GM19099 (cell line): Measurements from ENCODE around the gene PTPN6.
A peak's percentile ranks its signal among the peaks of the same experiment; 100 is the strongest.

Source experiments
- POLR2A ChIP-seq: IDR thresholded peaks from 3 replicates; pipeline ENCODE4 v1.6.1; 2011; ENCODE audit warnings: low read depth; ENCODE audit not compliant: insufficient read length; ENCODE audit errors: extremely low read depth

PTPN6 gene

GRCh38 chr12:6956021-6956727, 5.0 kb downstream of the PTPN6 start:
- TF ChIP-seq POLR2A, result peak; percentile 22

DNA sequence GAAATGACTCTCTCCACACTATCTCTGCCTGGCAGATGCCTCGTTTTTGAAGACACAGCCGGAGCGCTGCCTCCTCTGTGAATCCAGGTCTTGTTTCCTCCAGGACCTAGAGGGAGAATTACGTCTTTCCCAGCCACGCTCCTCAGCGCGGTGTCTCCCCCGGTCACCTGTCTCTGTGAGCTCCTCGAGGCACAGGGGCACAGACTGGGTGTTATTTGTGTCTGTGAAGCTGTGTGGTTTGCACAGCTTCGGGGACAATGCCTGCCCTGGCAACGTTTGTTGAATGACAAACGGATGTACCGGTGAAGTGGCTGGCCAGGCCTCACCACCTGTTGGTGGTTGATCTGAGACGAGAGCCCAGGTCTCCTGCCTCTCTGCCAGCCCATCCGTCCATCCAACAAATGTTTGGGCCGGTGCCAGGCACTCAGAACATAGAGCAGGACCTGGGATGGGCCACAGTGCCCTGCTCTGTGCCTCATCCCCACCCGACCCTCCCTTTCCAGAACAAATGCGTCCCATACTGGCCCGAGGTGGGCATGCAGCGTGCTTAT, 6.1 kb downstream of the PTPN6 start:
- no peak for TF ChIP-seq POLR2A

DNA sequence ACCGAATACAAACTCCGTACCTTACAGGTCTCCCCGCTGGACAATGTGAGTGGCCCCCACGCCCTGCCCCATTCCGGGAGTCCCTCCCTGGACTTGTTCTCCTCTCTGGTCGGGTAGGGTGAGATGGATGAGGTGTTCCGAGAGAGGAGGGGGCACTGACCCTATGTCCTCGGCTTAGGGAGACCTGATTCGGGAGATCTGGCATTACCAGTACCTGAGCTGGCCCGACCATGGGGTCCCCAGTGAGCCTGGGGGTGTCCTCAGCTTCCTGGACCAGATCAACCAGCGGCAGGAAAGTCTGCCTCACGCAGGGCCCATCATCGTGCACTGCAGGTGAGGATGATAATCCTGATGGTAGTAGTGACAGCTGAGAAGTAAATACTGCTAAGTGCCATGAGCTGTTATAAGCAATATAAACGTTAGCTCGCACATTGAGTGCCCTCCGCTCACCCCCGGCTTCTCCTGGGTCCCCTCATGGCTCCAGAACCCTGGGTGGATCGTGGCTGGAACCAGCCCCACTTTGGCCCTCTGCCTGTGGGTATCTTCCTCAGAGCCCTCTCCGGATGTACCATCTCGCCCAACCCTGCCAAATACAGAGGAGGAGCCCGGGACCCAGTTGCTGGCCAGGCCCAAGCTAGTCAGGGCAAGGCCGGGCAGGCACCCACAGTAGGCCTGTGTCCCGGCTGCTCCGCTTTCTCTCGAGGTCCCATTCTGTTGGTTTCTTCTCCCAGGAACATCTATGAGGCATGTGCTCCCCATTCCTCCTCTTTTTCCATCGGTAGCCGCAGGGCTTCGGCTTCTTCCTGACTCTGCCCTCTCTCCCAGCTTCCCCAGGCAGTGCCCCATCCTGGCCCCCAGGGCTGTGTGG, 6.8 kb downstream of the PTPN6 start:
- no peak for TF ChIP-seq POLR2A

DNA sequence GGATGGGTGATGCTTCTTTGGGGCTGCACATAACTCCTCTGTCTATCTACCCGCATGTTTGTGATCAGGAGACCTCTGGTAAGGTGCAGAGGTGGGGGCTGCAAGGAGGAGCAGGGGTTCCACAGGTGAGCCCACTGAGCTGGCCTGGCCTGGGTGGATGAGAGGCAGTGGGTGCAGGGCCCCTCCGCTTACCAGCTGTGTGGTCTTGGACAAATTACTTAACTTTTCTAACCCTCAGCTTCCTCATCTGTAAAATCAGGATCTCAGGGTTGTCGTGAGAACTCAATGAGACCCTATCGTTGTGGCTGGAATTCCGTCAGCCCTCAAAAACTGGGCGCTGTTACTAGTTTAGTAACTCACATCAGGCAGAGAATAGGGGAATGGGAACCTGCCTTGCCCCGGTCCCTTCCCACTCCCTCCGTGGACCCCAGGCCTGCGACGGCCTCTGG, 7.5 kb downstream of the PTPN6 start:
- TF ChIP-seq POLR2A, result no peak

DNA sequence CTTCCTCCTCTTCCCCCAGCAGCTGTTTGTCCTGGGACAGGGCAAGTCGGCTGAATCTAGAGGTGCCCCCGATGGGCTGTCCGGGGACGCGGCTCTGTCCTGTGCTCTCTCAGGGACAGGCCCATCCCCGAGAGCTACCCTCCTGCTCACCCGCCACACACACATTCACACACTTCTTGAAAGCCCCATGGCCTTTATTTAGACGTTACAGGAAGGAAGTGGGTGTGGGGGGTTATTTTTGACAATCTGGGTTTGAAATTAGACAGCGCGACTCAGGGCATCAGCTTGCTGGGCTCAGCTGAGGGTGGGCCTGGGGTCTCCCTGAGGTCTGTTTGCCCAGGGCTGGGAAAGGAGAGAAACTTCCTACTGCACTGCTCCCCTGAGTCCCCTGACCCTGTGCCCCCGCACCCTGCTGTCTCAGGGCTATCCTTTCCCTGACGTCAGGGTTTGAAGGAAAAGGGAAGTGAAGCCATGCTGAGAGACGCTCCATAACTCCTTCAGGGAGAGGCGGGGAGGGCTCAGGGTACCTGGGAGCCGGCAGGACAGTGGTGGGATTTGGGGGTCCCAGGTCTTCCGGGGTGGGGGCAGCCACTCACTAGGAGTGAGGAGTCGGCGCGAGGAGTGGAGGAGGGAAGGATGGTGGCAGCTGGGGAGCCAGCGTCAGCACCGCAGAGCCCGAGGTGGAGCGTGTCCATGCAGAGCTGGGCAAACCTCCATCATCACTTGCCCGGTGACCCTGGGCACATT, 8.1 kb downstream of the PTPN6 start:
- TF ChIP-seq POLR2A, result peak; percentile 78

GRCh38 chr12:6959805-6960592, 8.8 kb downstream of the PTPN6 start:
- no peak for TF ChIP-seq POLR2A

DNA sequence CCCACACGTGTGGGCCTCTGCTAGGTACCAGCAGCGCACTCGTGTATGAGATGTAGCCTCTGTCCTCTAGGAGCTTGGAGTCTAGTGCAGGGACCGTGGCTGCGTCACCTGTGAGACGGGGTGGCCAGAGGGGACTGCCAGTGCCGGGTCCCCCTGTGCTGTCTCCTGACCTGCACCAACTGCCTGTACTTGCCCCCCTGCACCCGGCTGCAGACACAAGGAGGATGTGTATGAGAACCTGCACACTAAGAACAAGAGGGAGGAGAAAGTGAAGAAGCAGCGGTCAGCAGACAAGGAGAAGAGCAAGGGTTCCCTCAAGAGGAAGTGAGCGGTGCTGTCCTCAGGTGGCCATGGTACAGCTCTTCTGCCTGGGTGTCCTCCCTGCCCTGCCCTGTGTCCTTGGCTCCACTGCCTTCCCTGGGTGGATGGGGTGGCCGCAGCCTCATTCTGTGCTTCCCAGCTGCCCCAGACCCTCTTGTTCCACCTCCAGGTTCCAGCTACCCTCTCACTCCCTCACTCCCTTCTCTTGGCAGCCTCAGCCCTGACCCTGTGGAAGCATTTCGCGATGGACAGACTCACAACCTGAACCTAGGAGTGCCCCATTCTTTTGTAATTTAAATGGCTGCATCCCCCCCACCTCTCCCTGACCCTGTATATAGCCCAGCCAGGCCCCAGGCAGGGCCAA, 9.6 kb downstream of the PTPN6 start:
- TF ChIP-seq POLR2A, result no peak

DNA sequence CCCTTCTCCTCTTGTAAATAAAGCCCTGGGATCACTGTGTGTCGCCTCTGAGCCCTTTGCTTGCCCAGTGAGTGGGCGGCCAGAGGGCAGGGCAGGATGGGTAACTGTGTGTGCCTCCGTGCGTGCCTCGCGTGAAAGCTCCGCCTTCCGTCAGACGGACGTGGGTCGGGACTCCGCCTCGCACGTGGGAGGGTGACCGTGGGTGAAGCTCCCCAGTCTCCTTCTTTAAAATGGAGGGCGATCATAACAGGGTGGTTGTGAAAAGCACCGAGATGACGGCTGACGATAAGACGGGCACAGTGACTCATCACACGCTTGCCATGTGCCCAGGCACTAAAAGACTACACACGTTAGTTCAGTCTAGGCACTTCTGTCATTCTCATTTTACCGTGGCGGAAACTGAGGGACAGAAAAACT, 10.1 kb downstream of the PTPN6 start:
- TF ChIP-seq POLR2A, result peak; percentile 16

GRCh38 chr12:6961695-6962284, 10.6 kb downstream of the PTPN6 start:
- TF ChIP-seq POLR2A, result peak; percentile 26

- TF ChIP-seq POLR2A, result no peak
Observed at GRCh38 chr12:6962285-6963015, 11.3 kb downstream of the PTPN6 start.

GRCh38 chr12:6963016-6963731, 12.0 kb downstream of the PTPN6 start:
- no peak for TF ChIP-seq POLR2A

- no peak for TF ChIP-seq POLR2A
Observed at GRCh38 chr12:6963791-6964413, 12.7 kb downstream of the PTPN6 start.
